Prostate gland (tissue), 2 donors: ENCODE results near the gene TEN1. TPM values are rescaled to one million over a fixed set of nuclear protein-coding genes. Genes with fewer than 3 reads are reported as not detected.

Experiments
- DNase-seq: peaks from one replicate; pipeline ENCODE4 v3.0.0-alpha.2; 2019; ENCODE audit warnings: low spot score
- H3K27ac ChIP-seq, 2 donors: fragments of 200-600 bp; sonication (generic); 2 replicates each; pipeline ENCODE4 v1.5.1; 2017 to 2019
- H3K27me3 ChIP-seq: fragments of 200-600 bp; sonication (generic); replicated peaks from 2 replicates; pipeline ENCODE4 v1.5.1; 2019; ENCODE audit not compliant: insufficient read depth
- H3K36me3 ChIP-seq, 2 donors: fragments of 200-600 bp; sonication (generic); 1 replicate in 1 of 2; 2 replicates in 1 of 2; pipeline versions ENCODE4 v1.5.1 to v1.8.1; 2017 to 2019
- H3K4me1 ChIP-seq: fragments of 200-600 bp; sonication (generic); replicated peaks from 2 replicates; pipeline ENCODE4 v1.5.1; 2019
- H3K4me3 ChIP-seq, 2 donors: fragments of 200-600 bp; sonication (generic); 2 replicates each; pipeline ENCODE4 v1.5.1; 2017 to 2019
- H3K9me3 ChIP-seq: fragments of 200-600 bp; sonication (generic); 2 replicates; pipeline ENCODE4 v1.5.1; 2017
- CTCF ChIP-seq, 4 experiments: fragments of 200-600 bp in 2 of 4; fragments of 450-650 bp in 2 of 4; sonication (generic) in 2 of 4; IDR thresholded peaks; 1 replicate in 3 of 4; 2 replicates in 1 of 4; pipeline ENCODE4 v1.5.1; 2016 to 2019; ENCODE audit warnings: antibody characterized with exemption in 4 of 4, mild to moderate bottlenecking in 2 of 4, moderate library complexity in 2 of 4
- POLR2A ChIP-seq: fragments of 450-650 bp; IDR thresholded peaks from one replicate; pipeline ENCODE4 v1.6.1; 2016; ENCODE audit warnings: antibody characterized with exemption, mild to moderate bottlenecking
- POLR2AphosphoS5 ChIP-seq: sonication (generic); formaldehyde crosslinking; IDR thresholded peaks from one replicate; pipeline ENCODE4 v1.6.1; 2017; ENCODE audit warnings: antibody characterized with exemption
- WGBS: methylation state at CpG from one replicate; pipeline ENCODE4 v1.1.5; 2018; 5-methylcytosine and 5-hydroxymethylcytosine counted together
- intact Hi-C: fragments of 100-400 bp; cut with DNase I; formaldehyde crosslinking; loops from one replicate; pipeline ENCODE4 v1.14.2; 2022
- total RNA-seq, 2 donors: library from RNA; depleted of rRNA; stranded (reverse); fragments of >200 nt; gene quantifications; one replicate each; pipeline ENCODE4 v1.1.0, GENCODE V29; 2016

TEN1 gene
- total RNA-seq, 2 donors from 2014 or later = 20.9 to 25.1 TPM

- H3K27ac ChIP-seq = no peak overlapping the region
- intact Hi-C loops = no loop called here
Measured at GRCh38 chr17:75983501-75984181, 4.6 kb downstream of the TEN1 start.

DNA sequence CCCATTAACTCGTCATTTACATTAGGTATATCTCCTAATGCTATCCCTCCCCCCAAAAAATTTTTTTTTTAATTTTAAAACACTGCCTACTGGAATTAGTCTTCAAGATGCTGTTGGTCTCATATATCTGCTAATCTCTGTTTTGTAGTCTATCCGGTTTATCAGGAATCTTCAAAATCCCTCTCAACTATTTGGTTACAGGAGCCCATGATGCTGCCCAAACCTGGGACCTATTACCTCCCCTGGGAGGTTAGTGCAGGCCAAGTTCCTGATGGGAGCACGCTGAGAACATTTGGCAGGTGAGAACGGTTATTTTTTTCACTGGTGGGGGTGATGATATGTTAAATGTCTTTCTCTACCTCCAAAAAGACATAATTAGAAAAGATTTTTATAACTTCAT, 6.9 kb downstream of the TEN1 start:
- H3K27ac ChIP-seq = no peak overlapping the region
- intact Hi-C loops = no loop called here
- no peak for DNase-seq
- no peaks in the 10 kb centered on the region for H3K27me3 ChIP-seq
- no peaks in the 10 kb centered on the region for H3K36me3 ChIP-seq
- no peaks in the 10 kb centered on the region for H3K4me1 ChIP-seq
- WGBS = 67% methylated on average over 4 of the region's 4 CpGs
- H3K4me3 ChIP-seq = no peak overlapping the region
- TF ChIP-seq POLR2AphosphoS5 = no peak
- TF ChIP-seq CTCF (IDR thresholded peaks at IDR 0.05) = no peak
- TF ChIP-seq POLR2A = no peak
- no peaks in the 10 kb centered on the region for H3K9me3 ChIP-seq

More at GRCh38 chr17:75983501-75984181, 4.6 kb downstream of the TEN1 start:
- Histone ChIP-seq H3K4me1 (no peaks in the 10 kb centered on the region), H3K4me3 (no peak overlapping the region), H3K36me3 (no peaks in the 10 kb centered on the region), H3K27me3 (no peaks in the 10 kb centered on the region), H3K9me3 (no peaks in the 10 kb centered on the region)
- no peak for DNase-seq
- TF ChIP-seq CTCF (IDR thresholded peaks at IDR 0.05) (no peak), POLR2AphosphoS5 (no peak), POLR2A (no peak)
- 75% methylated on average over 6 of the region's 6 CpGs for WGBS

DNA sequence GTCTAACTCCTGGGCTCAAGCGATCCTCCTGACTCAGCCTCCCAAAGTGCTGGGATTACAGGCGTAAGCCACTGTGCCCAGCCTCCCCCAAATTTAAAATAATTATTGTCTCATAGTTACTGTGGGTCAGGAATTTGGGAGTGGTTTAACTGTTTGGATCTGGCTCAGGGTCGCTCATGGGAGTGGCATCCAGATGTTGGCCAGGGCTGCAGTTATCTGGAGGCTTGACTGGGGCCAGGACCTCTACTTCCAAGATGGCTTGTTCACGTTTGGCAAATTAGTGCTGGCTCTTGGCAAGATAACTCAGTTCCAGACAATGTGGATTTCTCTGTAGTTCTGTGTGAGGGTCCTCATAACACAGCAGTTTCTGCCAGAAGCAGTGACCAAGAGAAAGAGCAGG, 8.0 kb downstream of the TEN1 start:
- WGBS = 83% methylated on average over 4 of the region's 4 CpGs
- intact Hi-C loops = no loop called here

GRCh38 chr17:75991396-75991795, 12.4 kb downstream of the TEN1 start:
- H3K36me3 ChIP-seq = no peaks in the 10 kb centered on the region
- no peak overlapping the region for H3K27ac ChIP-seq
- H3K4me3 ChIP-seq = no peak overlapping the region
- 91% methylated on average over 9 of the region's 9 CpGs for WGBS
- intact Hi-C loops = no loop called here
- H3K4me1 ChIP-seq = no peaks in the 10 kb centered on the region
- DNase-seq = no peak
- TF ChIP-seq POLR2A = no peak
- no peak for TF ChIP-seq CTCF (IDR thresholded peaks at IDR 0.05)
- TF ChIP-seq POLR2AphosphoS5 = no peak
- H3K27me3 ChIP-seq = no peaks in the 10 kb centered on the region
- H3K9me3 ChIP-seq = no peaks in the 10 kb centered on the region

More for the DNA sequence above, 8.0 kb downstream of the TEN1 start:
- no peaks in the 10 kb centered on the region for H3K36me3 ChIP-seq
- no peaks in the 10 kb centered on the region for H3K9me3 ChIP-seq
- DNase-seq = no peak
- no peaks in the 10 kb centered on the region for H3K27me3 ChIP-seq
- H3K4me1 ChIP-seq = no peaks in the 10 kb centered on the region
- TF ChIP-seq CTCF (IDR thresholded peaks at IDR 0.05) = no peak
- no peak for TF ChIP-seq POLR2A
- no peak for TF ChIP-seq POLR2AphosphoS5
- H3K4me3 ChIP-seq = no peak overlapping the region
- no peak overlapping the region for H3K27ac ChIP-seq

GRCh38 chr17:75994802-75995370, 15.8 kb downstream of the TEN1 start:
- Histone ChIP-seq H3K9me3 (no peaks in the 10 kb centered on the region), H3K27ac (no peak overlapping the region), H3K36me3 (no peaks in the 10 kb centered on the region), H3K4me1 (peaks cover 2% of the 10 kb centered on the region), H3K4me3 (no peak overlapping the region), H3K27me3 (no peaks in the 10 kb centered on the region)
- DNase-seq = no peak
- TF ChIP-seq CTCF (IDR thresholded peaks at IDR 0.05) = no peak
- TF ChIP-seq POLR2A = no peak
- no peak for TF ChIP-seq POLR2AphosphoS5
- 91% methylated on average over 5 of the region's 5 CpGs for WGBS
- intact Hi-C loops = no loop called here
